ENCODE results near the gene TAS2R9.

TAS2R9 gene

DNA sequence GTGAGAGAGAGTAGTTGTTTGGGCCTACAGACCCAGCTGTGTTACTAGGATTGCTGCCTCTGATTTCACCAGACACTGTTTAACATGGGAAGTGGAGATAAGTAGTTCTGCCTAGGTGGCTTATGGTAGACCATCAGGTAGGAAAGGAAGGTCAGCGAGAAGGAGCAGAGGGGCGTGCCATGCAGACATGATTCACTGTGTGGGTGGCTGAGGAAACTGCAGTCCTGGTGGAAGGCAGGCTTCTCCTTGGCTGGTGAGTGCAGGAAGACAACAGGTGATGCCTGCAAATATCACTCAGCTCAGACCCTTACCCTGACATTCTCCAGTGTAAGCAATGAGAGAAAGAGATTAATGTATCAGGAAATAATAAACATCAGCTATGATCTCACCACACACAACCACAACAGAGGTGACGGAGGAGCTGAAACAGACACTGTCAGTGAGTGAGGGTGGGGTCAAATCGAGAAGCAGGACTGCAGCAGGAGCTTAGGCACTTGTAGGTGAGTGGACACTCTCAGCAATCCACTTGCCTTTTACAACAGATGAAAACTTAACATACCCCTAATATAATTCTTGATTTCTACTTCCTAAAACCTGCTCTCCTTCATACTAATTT lies 41.4 kb upstream of the TAS2R9 start:
- no peak for TF ChIP-seq ZC3H10 (CRISPR knock-in tag; IDR thresholded peaks at IDR 0.05)
- TF ChIP-seq, protein P1, sequence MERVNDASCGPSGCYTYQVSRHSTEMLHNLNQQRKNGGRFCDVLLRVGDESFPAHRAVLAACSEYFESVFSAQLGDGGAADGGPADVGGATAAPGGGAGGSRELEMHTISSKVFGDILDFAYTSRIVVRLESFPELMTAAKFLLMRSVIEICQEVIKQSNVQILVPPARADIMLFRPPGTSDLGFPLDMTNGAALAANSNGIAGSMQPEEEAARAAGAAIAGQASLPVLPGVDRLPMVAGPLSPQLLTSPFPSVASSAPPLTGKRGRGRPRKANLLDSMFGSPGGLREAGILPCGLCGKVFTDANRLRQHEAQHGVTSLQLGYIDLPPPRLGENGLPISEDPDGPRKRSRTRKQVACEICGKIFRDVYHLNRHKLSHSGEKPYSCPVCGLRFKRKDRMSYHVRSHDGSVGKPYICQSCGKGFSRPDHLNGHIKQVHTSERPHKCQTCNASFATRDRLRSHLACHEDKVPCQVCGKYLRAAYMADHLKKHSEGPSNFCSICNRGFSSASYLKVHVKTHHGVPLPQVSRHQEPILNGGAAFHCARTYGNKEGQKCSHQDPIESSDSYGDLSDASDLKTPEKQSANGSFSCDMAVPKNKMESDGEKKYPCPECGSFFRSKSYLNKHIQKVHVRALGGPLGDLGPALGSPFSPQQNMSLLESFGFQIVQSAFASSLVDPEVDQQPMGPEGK (CRISPR knock-in tag; IDR thresholded peaks at IDR 0.05; ENCODE audit: borderline replicate concordance), result no peak
- TF ChIP-seq, protein P2, sequence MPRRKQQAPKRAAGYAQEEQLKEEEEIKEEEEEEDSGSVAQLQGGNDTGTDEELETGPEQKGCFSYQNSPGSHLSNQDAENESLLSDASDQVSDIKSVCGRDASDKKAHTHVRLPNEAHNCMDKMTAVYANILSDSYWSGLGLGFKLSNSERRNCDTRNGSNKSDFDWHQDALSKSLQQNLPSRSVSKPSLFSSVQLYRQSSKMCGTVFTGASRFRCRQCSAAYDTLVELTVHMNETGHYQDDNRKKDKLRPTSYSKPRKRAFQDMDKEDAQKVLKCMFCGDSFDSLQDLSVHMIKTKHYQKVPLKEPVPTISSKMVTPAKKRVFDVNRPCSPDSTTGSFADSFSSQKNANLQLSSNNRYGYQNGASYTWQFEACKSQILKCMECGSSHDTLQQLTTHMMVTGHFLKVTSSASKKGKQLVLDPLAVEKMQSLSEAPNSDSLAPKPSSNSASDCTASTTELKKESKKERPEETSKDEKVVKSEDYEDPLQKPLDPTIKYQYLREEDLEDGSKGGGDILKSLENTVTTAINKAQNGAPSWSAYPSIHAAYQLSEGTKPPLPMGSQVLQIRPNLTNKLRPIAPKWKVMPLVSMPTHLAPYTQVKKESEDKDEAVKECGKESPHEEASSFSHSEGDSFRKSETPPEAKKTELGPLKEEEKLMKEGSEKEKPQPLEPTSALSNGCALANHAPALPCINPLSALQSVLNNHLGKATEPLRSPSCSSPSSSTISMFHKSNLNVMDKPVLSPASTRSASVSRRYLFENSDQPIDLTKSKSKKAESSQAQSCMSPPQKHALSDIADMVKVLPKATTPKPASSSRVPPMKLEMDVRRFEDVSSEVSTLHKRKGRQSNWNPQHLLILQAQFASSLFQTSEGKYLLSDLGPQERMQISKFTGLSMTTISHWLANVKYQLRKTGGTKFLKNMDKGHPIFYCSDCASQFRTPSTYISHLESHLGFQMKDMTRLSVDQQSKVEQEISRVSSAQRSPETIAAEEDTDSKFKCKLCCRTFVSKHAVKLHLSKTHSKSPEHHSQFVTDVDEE (CRISPR knock-in tag; IDR thresholded peaks at IDR 0.05), result no peak
- TF ChIP-seq TCF4 (CRISPR knock-in tag; IDR thresholded peaks at IDR 0.05; ENCODE audit: borderline replicate concordance), result no peak
- no peak for TF ChIP-seq SNAI2 (CRISPR knock-in tag; IDR thresholded peaks at IDR 0.05)
- TF ChIP-seq CREB5 (CRISPR knock-in tag; IDR thresholded peaks at IDR 0.05; ENCODE audit: low read depth), result no peak
- no peak for TF ChIP-seq POU6F1 (CRISPR knock-in tag; IDR thresholded peaks at IDR 0.05; ENCODE audit: borderline replicate concordance, low read depth)
- TF ChIP-seq RARB (CRISPR knock-in tag; IDR thresholded peaks at IDR 0.05), result no peak
- no peak for TF ChIP-seq ZFP3 (CRISPR knock-in tag; IDR thresholded peaks at IDR 0.05)
- no peak for TF ChIP-seq BACH2 (CRISPR knock-in tag; IDR thresholded peaks at IDR 0.05; ENCODE audit: borderline replicate concordance)
- no peak for TF ChIP-seq GLIS3 (CRISPR knock-in tag; IDR thresholded peaks at IDR 0.05)
- TF ChIP-seq OSR1 (CRISPR knock-in tag; IDR thresholded peaks at IDR 0.05), result no peak
- no peak for TF ChIP-seq ZNF8 (CRISPR knock-in tag; IDR thresholded peaks at IDR 0.05)
- TF ChIP-seq TOX (CRISPR knock-in tag; IDR thresholded peaks at IDR 0.05; ENCODE audit: borderline replicate concordance), result no peak
- no peak for TF ChIP-seq ISL1 (CRISPR knock-in tag; IDR thresholded peaks at IDR 0.05)
- no peak for TF ChIP-seq CSDC2 (CRISPR knock-in tag; IDR thresholded peaks at IDR 0.05)
- TF ChIP-seq ZNF565 (CRISPR knock-in tag; conservative IDR thresholded peaks at IDR 0.05; ENCODE audit: low read depth), result no peak
- TF ChIP-seq, protein P3, sequence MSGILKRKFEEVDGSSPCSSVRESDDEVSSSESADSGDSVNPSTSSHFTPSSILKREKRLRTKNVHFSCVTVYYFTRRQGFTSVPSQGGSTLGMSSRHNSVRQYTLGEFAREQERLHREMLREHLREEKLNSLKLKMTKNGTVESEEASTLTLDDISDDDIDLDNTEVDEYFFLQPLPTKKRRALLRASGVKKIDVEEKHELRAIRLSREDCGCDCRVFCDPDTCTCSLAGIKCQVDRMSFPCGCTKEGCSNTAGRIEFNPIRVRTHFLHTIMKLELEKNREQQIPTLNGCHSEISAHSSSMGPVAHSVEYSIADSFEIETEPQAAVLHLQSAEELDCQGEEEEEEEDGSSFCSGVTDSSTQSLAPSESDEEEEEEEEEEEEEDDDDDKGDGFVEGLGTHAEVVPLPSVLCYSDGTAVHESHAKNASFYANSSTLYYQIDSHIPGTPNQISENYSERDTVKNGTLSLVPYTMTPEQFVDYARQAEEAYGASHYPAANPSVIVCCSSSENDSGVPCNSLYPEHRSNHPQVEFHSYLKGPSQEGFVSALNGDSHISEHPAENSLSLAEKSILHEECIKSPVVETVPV (CRISPR knock-in tag; IDR thresholded peaks at IDR 0.05), result no peak
- TF ChIP-seq ZNF70 (CRISPR knock-in tag; IDR thresholded peaks at IDR 0.05), result no peak
- no peak for ATAC-seq

GRCh38 chr12:10849425-10849878 lies 39.5 kb upstream of the TAS2R9 start, which contains the start of gene PRR4:
Gene PRR4 (minus strand): TSS chr12:10849475. CDS start chr12:10849437, 38 bp downstream.
- ATAC-seq, result no peak
- TF ChIP-seq ZFP3 (CRISPR knock-in tag; IDR thresholded peaks at IDR 0.05), result no peak
- TF ChIP-seq, protein P2 (CRISPR knock-in tag; IDR thresholded peaks at IDR 0.05), result no peak
- TF ChIP-seq ZNF70 (CRISPR knock-in tag; IDR thresholded peaks at IDR 0.05), result no peak
- no peak for TF ChIP-seq BACH2 (CRISPR knock-in tag; IDR thresholded peaks at IDR 0.05; ENCODE audit: borderline replicate concordance)
- TF ChIP-seq ZC3H10 (CRISPR knock-in tag; IDR thresholded peaks at IDR 0.05), result no peak
- TF ChIP-seq ZNF565 (CRISPR knock-in tag; conservative IDR thresholded peaks at IDR 0.05; ENCODE audit: low read depth), result no peak
- TF ChIP-seq OSR1 (CRISPR knock-in tag; IDR thresholded peaks at IDR 0.05), result no peak
- TF ChIP-seq, protein P1 (CRISPR knock-in tag; IDR thresholded peaks at IDR 0.05; ENCODE audit: borderline replicate concordance), result no peak
- no peak for TF ChIP-seq TCF4 (CRISPR knock-in tag; IDR thresholded peaks at IDR 0.05; ENCODE audit: borderline replicate concordance)
- TF ChIP-seq GLIS3 (CRISPR knock-in tag; IDR thresholded peaks at IDR 0.05), result no peak
- no peak for TF ChIP-seq POU6F1 (CRISPR knock-in tag; IDR thresholded peaks at IDR 0.05; ENCODE audit: borderline replicate concordance, low read depth)
- no peak for TF ChIP-seq CSDC2 (CRISPR knock-in tag; IDR thresholded peaks at IDR 0.05)

Measured in SK-N-SH treated with all-trans-retinoic acid at 6 μM for 48 hours (cell line).